H4 (cell line): ENCODE results near the gene TIMM29. TPM values are rescaled to one million over a fixed set of nuclear protein-coding genes. Genes with fewer than 3 reads are reported as not detected.

Source experiments
- total RNA-seq: library from RNA; depleted of rRNA; stranded (reverse); fragments of >200 nt; shearing (Covaris generic); gene quantifications from 2 replicates; pipeline ENCODE4 v1.2.3, GENCODE V29; 2014; rRNA removed

The TIMM29 gene
- total RNA-seq, 1 experiment from 2014 or later, result 11.2 TPM

Other genes starting within 250 kb of the TIMM29 start
- 21.4 and 29.6 TPM in 2 replicates for gene QTRT1, start 227.4 kb upstream of the TIMM29 start, total RNA-seq
- gene DNM2, start 210.7 kb upstream of the TIMM29 start, total RNA-seq, result 24.3 and 31.0 TPM in 2 replicates
- 66.2 and 100 TPM in 2 replicates for gene TMED1, start 92.6 kb upstream of the TIMM29 start, total RNA-seq
- not detected in 2 replicates for gene C19orf38, start 80.4 kb upstream of the TIMM29 start, total RNA-seq
- gene CARM1, start 57.3 kb upstream of the TIMM29 start, total RNA-seq, result 21.0 and 21.2 TPM in 2 replicates
- gene YIPF2, start 172 bp upstream of the TIMM29 start, total RNA-seq, result 31.7 and 42.5 TPM in 2 replicates
- 47.2 and 57.9 TPM in 2 replicates for gene SMARCA4, start 32.2 kb downstream of the TIMM29 start, total RNA-seq
- gene LDLR, start 160.7 kb downstream of the TIMM29 start, total RNA-seq, result 82.0 and 87.2 TPM in 2 replicates
- gene SPC24, start 227.0 kb downstream of the TIMM29 start, total RNA-seq, result 32.6 and 37.8 TPM in 2 replicates